CD4-positive, CD25-positive, alpha-beta regulatory T cell (primary cell): ENCODE measurements around the gene NCOA1. TPM values are rescaled to one million over a fixed set of nuclear protein-coding genes. Genes with fewer than 3 reads are reported as not detected.

Source experiments
- ATAC-seq, 2 donors: fragments of 150-1000 bp; cut with Tn5 transposase; one replicate each; pipeline ENCODE4 v1.10.0; 2021; ENCODE audit warnings: low read depth in 2 of 2, moderate number of reproducible peaks in 2 of 2, moderate library complexity in 1 of 2
- DNase-seq, 3 donors: peaks; one replicate each; pipeline versions ENCODE4 v3.0.0 to v3.0.0-alpha.2; 2012 to 2022; ENCODE audit warnings: mixed read lengths in 1 of 3
- H3K27ac ChIP-seq: one replicate; pipeline ENCODE4 v1.7.0; 2013; ENCODE audit warnings: mild to moderate bottlenecking, low read length; ENCODE audit not compliant: insufficient read depth, poor library complexity, severe bottlenecking
- H3K27me3 ChIP-seq: one replicate; pipeline ENCODE4 v1.7.0; 2013; ENCODE audit warnings: low read length; ENCODE audit not compliant: control insufficient read depth, insufficient read depth
- H3K36me3 ChIP-seq: one replicate; pipeline ENCODE4 v1.7.0; 2013; ENCODE audit warnings: mild to moderate bottlenecking, low read length, moderate library complexity; ENCODE audit not compliant: control insufficient read depth, insufficient read depth
- H3K4me1 ChIP-seq: 2 replicates; pipeline ENCODE4 v1.7.0; 2013; ENCODE audit warnings: mild to moderate bottlenecking, low read length; ENCODE audit not compliant: insufficient read depth, control insufficient read depth, poor library complexity, severe bottlenecking
- H3K4me3 ChIP-seq: one replicate; pipeline ENCODE4 v1.7.0; 2013; ENCODE audit warnings: low read depth, mild to moderate bottlenecking, low read length, moderate library complexity
- H3K9me3 ChIP-seq, 2 experiments: 1 replicate in 1 of 2; 2 replicates in 1 of 2; pipeline ENCODE4 v1.7.0; 2013; ENCODE audit warnings: low read length in 2 of 2, mild to moderate bottlenecking in 1 of 2, moderate library complexity in 1 of 2; ENCODE audit not compliant: control insufficient read depth in 2 of 2
- H3K27ac Mint-ChIP-seq, 3 donors: one replicate each; pipeline ENCODE4 v1.8.0; 2020 to 2022; ENCODE audit warnings: mild to moderate bottlenecking in 3 of 3, mixed read lengths in 3 of 3, moderate library complexity in 2 of 3
- H3K27me3 Mint-ChIP-seq: one replicate; pipeline ENCODE4 v1.8.0; 2022; ENCODE audit warnings: mild to moderate bottlenecking, mixed read lengths
- H3K36me3 Mint-ChIP-seq: one replicate; pipeline ENCODE4 v1.8.0; 2020; ENCODE audit warnings: mixed read lengths
- H3K4me1 Mint-ChIP-seq, 4 donors: one replicate each; pipeline ENCODE4 v1.8.0; 2020 to 2022; ENCODE audit warnings: mixed read lengths in 4 of 4, mild to moderate bottlenecking in 1 of 4
- H3K4me3 Mint-ChIP-seq, 4 donors: one replicate each; pipeline ENCODE4 v1.8.0; 2020 to 2022; ENCODE audit warnings: mild to moderate bottlenecking in 4 of 4, mixed read lengths in 4 of 4, moderate library complexity in 3 of 4
- H3K9me3 Mint-ChIP-seq, 7 donors: one replicate each; pipeline ENCODE4 v1.8.0; 2020 to 2022; ENCODE audit warnings: mixed read lengths in 7 of 7, mild to moderate bottlenecking in 3 of 7, moderate library complexity in 2 of 7
- polyA plus RNA-seq, 4 donors: library from polyadenylated mRNA; unstranded; fragments of 300-500 nt; fragmentation: Illumina TruSeq; gene quantifications; one replicate each; pipeline ENCODE4 v1.2.3, GENCODE V29; 2021
- total RNA-seq: library from RNA; stranded (reverse); gene quantifications from one replicate; pipeline ENCODE4 v1.2.3, GENCODE V29; 2022

Gene NCOA1
- total and polyA plus RNA-seq, 5 donors from 2014 or later = 9.0 to 53.6 (median 15.2) TPM

DNA sequence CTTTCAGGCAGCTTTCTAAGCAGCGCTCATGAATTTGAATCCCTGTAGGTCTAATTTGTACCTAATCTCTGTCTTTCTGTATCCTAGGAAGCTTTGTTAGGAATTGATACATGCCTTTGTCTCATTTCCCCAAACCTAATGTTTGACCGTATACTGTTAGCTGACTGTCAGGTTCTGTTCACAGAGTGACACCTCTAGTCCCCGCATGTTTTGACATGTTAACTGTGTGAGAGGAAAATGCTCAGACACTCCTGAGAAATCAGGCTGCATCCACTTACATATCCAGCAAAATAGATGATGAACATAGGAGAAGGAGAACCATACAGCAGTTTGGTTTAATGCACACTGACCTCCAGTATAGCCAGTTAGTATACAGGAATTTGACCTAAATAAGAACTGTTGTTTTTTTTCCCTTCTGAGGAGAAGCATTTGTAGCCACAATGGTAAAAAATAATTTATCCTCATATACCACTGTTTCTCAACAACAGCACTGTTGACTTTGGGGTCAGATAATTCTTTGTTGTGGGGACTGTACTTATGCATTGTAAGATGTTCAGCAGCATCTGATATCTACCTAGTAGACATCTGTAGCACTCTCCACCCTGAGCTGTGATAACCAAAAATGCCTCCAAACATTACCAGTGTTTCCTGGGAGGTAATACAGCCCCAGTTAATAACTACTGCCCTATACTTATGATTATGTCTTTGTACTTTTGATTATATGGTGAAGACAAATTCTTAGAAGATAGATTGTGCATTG is 130.9 kb downstream of the NCOA1 start:
- Mint-ChIP-seq H3K9me3 (no peaks in the 10 kb centered on the region), H3K4me3 (no peak overlapping the region), H3K36me3 (peaks cover 15% of the 10 kb centered on the region), H3K4me1 (peaks cover 25 to 61% (median 40%) of the 10 kb centered on the region in 4 donors), H3K27me3 (no peaks in the 10 kb centered on the region), H3K27ac (no peak overlapping the region)
- H3K4me1 ChIP-seq = no peaks in the 10 kb centered on the region
- ATAC-seq = no peak
- no peaks in the 10 kb centered on the region for H3K9me3 ChIP-seq
- no peaks in the 10 kb centered on the region for H3K36me3 ChIP-seq
- no peak overlapping the region for H3K27ac ChIP-seq
- no peak for DNase-seq
- no peaks in the 10 kb centered on the region for H3K27me3 ChIP-seq
- no peak overlapping the region for H3K4me3 ChIP-seq

- Mint-ChIP-seq H3K4me1 (peaks cover 28 to 61% (median 38%) of the 10 kb centered on the region in 4 donors), H3K4me3 (no peak overlapping the region), H3K36me3 (peaks cover 15% of the 10 kb centered on the region), H3K9me3 (no peaks in the 10 kb centered on the region), H3K27ac (no peak overlapping the region), H3K27me3 (no peaks in the 10 kb centered on the region)
- H3K4me1 ChIP-seq = no peaks in the 10 kb centered on the region
- H3K27me3 ChIP-seq = no peaks in the 10 kb centered on the region
- no peaks in the 10 kb centered on the region for H3K36me3 ChIP-seq
- ATAC-seq (no peak), DNase-seq (no peak)
- no peaks in the 10 kb centered on the region for H3K9me3 ChIP-seq
- no peak overlapping the region for H3K27ac ChIP-seq
- no peak overlapping the region for H3K4me3 ChIP-seq
Observed at GRCh38 chr2:24623535-24623934, 132.5 kb downstream of the NCOA1 start.

DNA sequence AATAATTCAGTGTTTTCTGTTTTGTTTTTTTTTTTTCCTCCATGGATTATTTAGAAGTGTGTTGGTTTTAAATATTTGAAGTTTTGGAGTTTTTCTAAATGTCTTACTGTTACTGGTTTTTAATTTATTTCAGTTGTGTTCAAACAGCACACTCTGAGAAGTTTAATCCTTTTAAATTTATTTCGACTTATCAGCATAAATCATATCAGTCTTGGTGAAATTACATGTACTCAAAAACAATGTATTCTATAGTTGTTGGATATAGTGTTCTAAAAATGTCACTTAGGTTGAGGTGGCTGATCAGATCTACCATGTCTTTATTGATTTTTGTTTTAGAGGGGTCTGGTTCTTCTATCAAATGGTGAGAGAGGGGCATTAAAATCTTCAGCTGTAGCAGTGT is 134.7 kb downstream of the NCOA1 start:
- no peaks in the 10 kb centered on the region for H3K27me3 ChIP-seq
- H3K36me3 ChIP-seq = no peaks in the 10 kb centered on the region
- Mint-ChIP-seq H3K4me3 (no peak overlapping the region), H3K27ac (peak overlapping the region in 1 of 3 donors; percentile 50), H3K27me3 (no peaks in the 10 kb centered on the region), H3K36me3 (peaks cover 15% of the 10 kb centered on the region), H3K9me3 (no peaks in the 10 kb centered on the region), H3K4me1 (peaks cover 32 to 66% (median 45%) of the 10 kb centered on the region in 4 donors)
- H3K4me1 ChIP-seq = peaks cover 7% of the 10 kb centered on the region
- H3K9me3 ChIP-seq = no peaks in the 10 kb centered on the region
- ATAC-seq (no peak), DNase-seq (no peak)
- H3K27ac ChIP-seq = no peak overlapping the region
- no peak overlapping the region for H3K4me3 ChIP-seq

DNA sequence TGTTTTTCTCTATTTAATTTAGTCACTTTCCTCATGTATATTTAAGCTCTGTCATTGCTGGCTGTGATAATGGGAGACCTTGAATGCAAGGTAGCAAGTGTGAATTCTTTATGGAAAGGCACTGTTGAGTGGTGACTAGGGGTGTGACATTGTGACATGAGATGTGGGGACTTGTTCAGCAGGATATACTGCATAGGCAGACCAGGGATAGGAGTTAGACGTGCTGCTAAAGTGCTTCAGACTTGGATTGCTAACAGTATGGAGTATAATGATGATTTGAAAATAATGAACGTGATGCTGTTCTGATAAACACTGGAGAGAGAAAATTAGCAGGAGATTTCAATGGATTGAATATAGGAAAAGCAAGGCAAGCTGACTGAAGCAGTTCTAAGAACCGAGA is 135.1 kb downstream of the NCOA1 start:
- Mint-ChIP-seq H3K9me3 (no peaks in the 10 kb centered on the region), H3K27me3 (no peaks in the 10 kb centered on the region), H3K27ac (peak overlapping the region in 1 of 3 donors; percentile 50), H3K4me3 (no peak overlapping the region), H3K36me3 (peaks cover 15% of the 10 kb centered on the region), H3K4me1 (peaks cover 30 to 62% (median 44%) of the 10 kb centered on the region in 4 donors)
- Histone ChIP-seq H3K27ac (no peak overlapping the region), H3K4me1 (peaks cover 7% of the 10 kb centered on the region), H3K27me3 (no peaks in the 10 kb centered on the region), H3K9me3 (no peaks in the 10 kb centered on the region), H3K36me3 (no peaks in the 10 kb centered on the region), H3K4me3 (no peak overlapping the region)
- no peak for DNase-seq
- ATAC-seq = no peak

DNA sequence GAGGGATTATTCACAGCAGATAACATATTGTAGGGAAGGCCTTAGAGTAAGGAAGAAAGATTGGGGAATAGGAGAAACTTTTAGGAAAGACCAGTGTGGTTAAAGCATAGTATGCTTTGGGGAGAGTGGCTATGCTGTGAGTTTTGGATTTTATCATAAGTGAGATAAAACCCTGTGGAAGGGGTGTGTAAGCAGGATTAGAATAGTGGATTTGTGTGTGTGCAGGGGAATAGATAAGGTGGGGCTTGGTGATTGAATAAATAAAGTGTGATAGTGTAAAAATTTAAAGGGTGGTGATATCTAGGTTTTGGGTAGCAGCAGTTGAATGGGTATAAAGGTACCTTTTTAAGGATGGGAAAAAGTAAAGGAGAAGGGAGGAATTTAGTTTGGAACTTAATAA is 137.7 kb downstream of the NCOA1 start:
- no peak for DNase-seq
- H3K27ac Mint-ChIP-seq = peak overlapping the region in 1 of 3 donors; percentile 3
- ATAC-seq = no peak
- H3K36me3 Mint-ChIP-seq = peaks cover 5% of the 10 kb centered on the region
- no peak overlapping the region for H3K4me3 Mint-ChIP-seq
- H3K4me3 ChIP-seq = no peak overlapping the region
- no peaks in the 10 kb centered on the region for H3K9me3 Mint-ChIP-seq
- no peak overlapping the region for H3K27ac ChIP-seq
- no peaks in the 10 kb centered on the region for H3K27me3 ChIP-seq
- peaks cover 7% of the 10 kb centered on the region for H3K4me1 ChIP-seq
- no peaks in the 10 kb centered on the region for H3K9me3 ChIP-seq
- H3K27me3 Mint-ChIP-seq = no peaks in the 10 kb centered on the region
- peaks cover 26 to 53% (median 40%) of the 10 kb centered on the region in 4 donors for H3K4me1 Mint-ChIP-seq
- H3K36me3 ChIP-seq = no peaks in the 10 kb centered on the region

- Mint-ChIP-seq H3K27ac (peak overlapping the region in 1 of 3 donors; percentile 36), H3K36me3 (no peaks in the 10 kb centered on the region), H3K9me3 (no peaks in the 10 kb centered on the region), H3K27me3 (no peaks in the 10 kb centered on the region), H3K4me1 (peaks cover 21 to 33% (median 24%) of the 10 kb centered on the region in 4 donors), H3K4me3 (no peak overlapping the region)
- peaks cover 7% of the 10 kb centered on the region for H3K4me1 ChIP-seq
- no peaks in the 10 kb centered on the region for H3K9me3 ChIP-seq
- H3K27ac ChIP-seq = no peak overlapping the region
- no peak overlapping the region for H3K4me3 ChIP-seq
- H3K36me3 ChIP-seq = no peaks in the 10 kb centered on the region
- DNase-seq = no peak
- no peaks in the 10 kb centered on the region for H3K27me3 ChIP-seq
- no peak for ATAC-seq
Observed at GRCh38 chr2:24632172-24632571, 141.1 kb downstream of the NCOA1 start.

DNA sequence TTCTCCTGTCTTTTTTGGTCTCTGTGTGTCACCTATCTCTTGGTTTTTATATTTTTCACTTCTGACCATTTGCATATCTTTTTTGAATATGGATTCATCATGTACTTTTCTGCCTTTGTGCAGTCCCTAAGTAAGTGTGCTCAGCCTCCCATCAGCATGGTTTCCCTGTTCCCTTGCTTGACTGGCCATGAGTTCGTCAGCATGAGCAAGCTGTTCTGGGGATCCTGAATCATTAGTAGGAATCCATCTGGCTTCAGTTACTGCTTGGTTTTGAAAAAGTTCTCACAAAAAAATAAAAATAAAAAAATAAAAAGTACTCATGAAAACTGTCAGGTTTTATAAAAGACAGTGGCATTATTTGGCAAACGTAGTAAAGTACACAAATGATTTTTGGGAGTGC is 144.1 kb downstream of the NCOA1 start:
- Histone ChIP-seq H3K27me3 (no peaks in the 10 kb centered on the region), H3K27ac (no peak overlapping the region), H3K36me3 (no peaks in the 10 kb centered on the region), H3K4me1 (no peaks in the 10 kb centered on the region), H3K4me3 (no peak overlapping the region), H3K9me3 (peaks cover 0 to 1% of the 10 kb centered on the region in 2 experiments)
- no peak for ATAC-seq
- H3K27me3 Mint-ChIP-seq = no peaks in the 10 kb centered on the region
- DNase-seq = no peak
- H3K9me3 Mint-ChIP-seq = peaks cover 0 to 10% (median 0%) of the 10 kb centered on the region in 7 donors
- H3K4me3 Mint-ChIP-seq = no peak overlapping the region
- peaks cover 18 to 26% (median 22%) of the 10 kb centered on the region in 4 donors for H3K4me1 Mint-ChIP-seq
- peaks cover 4% of the 10 kb centered on the region for H3K36me3 Mint-ChIP-seq
- H3K27ac Mint-ChIP-seq = no peak overlapping the region

GRCh38 chr2:24638568-24638967 is 147.5 kb downstream of the NCOA1 start:
- Histone ChIP-seq H3K27ac (no peak overlapping the region), H3K9me3 (peaks cover 0 to 1% of the 10 kb centered on the region in 2 experiments), H3K4me1 (no peaks in the 10 kb centered on the region), H3K4me3 (no peak overlapping the region), H3K27me3 (no peaks in the 10 kb centered on the region), H3K36me3 (no peaks in the 10 kb centered on the region)
- Mint-ChIP-seq H3K4me1 (peaks cover 16 to 30% (median 26%) of the 10 kb centered on the region in 4 donors), H3K4me3 (no peak overlapping the region), H3K36me3 (peaks cover 4% of the 10 kb centered on the region), H3K27me3 (no peaks in the 10 kb centered on the region), H3K9me3 (peaks cover 0 to 10% (median 0%) of the 10 kb centered on the region in 7 donors), H3K27ac (no peak overlapping the region)
- DNase-seq = no peak
- no peak for ATAC-seq
